GM18867 (cell line): ENCODE data around the gene CD6.
A peak's percentile ranks its signal among the peaks of the same experiment; 100 is the strongest.
"Not testable (repeated sequence)": the region's sequence is repeated elsewhere in the genome, so short reads cannot be mapped to it uniquely, and the experiment has no call there.

Experiments
- ATAC-seq: cut with Tn5 transposase; IDR thresholded peaks from one replicate; pipeline ENCODE4 v1.9.1; 2021; ENCODE audit warnings: mild to moderate bottlenecking, moderate library complexity; ENCODE audit not compliant: unreplicated experiment

The CD6 gene

DNA sequence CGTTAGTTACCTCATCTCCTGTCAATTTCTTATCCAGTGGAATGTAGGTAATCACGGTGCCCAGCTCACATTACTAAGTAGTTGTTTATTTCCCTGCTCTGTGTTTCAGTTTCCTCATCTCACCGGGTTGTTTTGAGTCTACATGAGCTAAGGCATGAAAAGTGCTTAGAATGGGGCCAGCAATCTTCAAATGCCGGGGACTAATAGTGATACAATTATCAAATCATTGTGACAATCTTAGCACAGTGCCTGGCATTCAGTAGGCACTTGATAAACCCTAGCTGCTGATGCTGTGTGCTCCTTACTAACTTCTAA, 77.5 kb downstream of the CD6 start:
- ATAC-seq = no peak

DNA sequence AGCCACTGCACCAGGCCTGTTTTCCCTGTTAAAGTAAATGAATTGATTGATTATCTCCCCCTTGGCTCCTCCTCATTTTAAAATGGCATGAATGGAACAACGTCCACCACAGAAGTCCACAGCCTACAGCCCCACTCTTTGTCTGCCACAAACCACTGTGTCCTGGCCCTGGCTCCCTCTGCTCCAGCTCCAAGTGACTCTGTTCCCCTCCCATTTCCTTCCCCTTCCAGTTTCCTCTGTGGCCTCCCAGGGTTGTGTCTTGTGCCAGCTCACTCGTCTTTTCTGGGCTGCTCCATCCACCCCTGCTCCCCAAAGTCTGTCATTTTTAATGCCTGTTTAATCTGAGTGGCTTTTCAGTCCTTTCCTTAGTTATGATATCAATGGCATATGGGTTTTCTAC, 78.4 kb downstream of the CD6 start:
- ATAC-seq = no peak

DNA sequence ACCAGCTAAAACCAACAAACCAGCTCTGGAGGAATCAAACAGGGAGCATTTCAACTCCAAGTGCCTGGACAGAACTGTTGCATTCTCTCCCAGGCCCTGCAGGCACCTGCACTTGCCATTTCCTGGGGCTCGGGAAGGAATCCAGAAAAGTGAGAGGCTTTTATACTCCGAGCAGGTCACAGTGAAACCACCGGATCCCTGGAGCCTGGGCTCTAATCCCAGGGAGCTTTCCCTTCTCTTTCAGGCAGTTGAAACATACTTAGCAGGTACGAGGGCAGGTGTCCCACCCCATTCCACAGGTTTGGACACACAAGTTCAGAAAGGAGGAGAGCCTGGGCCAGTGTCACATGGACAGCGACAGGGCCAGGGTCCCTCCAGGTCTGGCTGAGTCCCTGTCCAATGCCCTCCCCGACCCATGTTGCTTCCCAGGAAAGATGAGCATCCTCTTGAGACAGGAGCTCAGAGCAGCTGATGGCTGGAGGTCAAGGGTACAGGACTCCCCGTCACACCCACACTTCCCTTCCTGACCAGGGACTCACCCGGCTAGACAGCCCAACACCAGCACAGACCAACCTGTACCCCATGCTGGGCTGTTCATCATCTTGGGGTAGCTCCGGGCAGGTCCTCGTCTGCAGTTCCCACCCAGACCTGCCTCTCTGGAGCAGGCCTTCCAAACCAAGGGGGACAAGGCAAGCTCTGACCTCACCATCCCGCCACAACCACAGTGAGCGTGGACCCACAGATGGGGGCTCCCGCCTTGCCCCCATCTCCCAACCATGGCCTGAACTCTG, 80.9 kb downstream of the CD6 start:
- no peak for ATAC-seq

DNA sequence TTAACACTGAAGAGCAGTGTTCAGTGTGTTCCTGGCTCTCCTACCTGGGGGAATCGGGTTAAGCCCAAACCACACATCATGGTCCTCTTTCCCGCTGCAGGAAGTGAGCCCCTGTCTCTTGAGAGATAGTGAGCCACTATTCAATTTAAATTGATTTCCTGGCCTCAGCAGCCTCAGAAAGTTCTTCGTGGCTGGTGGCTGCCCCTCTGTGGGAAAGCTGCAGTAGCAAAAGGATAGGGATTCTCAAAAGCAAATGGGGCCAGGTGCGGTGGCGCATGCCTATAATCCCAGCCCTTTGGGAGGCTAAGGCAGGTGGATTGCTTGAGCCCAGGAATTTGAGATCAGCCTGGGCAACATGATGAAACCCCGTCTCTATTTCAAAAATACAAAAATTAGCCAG, 81.7 kb downstream of the CD6 start:
- no peak for ATAC-seq

DNA sequence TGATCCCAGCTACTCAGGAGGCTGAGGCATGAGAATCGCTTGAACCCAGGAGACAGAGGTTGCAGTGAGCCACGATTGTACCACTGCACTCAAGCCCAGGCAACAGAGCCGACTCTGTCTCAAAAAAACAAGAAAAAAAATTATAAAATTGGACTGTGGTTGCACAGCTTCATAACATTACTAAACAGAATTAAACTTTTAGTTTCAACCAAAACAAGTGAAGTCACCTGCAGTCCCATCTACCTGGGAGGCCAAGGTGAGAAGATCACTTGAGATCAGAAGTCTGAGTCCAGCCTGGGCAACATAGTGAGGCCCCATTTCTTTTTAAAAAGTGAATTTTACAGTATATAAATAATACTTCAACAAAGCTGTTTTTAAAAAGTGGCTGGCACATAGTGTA, 83.0 kb downstream of the CD6 start:
- ATAC-seq = no peak

DNA sequence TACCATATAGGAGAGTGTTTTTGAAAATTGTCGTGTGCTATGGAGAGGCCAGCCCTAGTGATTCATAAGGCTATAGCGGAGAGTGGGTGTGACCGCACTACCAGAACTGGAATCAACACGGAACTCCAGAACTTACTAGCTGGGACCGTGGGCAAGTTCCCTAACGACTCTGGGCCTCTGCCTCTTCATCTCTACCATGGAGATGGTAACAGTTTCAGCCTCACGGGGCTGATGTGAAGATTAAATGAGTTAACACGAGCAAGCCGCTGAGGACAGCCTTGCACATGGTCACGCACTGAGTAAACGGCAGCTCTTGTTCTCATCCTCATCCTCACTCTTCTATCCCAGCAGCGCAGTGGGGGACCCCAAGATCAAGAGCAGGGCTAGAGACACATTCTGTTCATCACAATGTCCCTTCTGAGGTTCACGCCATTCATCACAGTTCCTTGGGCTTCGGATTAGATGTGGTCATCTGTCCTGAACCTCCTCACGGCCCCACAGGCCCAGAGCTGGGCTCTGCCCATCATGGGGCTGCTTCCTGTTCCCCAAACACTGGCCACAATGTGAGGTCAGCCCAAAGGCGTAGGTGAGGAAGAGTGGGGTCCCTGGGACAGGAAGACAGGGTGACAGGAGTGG, 83.6 kb downstream of the CD6 start:
- ATAC-seq = no peak

DNA sequence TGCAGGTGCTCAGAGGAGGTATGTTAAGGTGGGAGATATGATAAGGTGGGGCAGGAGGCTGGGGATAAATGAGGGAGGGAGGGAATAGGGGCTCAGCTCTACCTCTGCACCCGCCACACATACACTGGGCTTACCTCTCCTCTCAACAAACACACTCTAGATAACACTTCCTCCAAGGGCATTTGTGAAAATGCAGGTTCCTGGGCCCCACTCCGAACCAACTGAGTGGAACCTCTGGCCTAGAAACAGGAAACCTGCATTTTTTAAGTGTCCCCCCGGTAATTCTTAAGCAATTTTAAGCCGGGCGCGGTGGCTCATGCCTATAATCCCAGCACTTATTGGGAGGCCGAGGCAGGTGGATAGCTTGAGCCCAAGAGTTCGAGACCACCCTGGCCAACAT, 84.3 kb downstream of the CD6 start:
- ATAC-seq = no peak

DNA sequence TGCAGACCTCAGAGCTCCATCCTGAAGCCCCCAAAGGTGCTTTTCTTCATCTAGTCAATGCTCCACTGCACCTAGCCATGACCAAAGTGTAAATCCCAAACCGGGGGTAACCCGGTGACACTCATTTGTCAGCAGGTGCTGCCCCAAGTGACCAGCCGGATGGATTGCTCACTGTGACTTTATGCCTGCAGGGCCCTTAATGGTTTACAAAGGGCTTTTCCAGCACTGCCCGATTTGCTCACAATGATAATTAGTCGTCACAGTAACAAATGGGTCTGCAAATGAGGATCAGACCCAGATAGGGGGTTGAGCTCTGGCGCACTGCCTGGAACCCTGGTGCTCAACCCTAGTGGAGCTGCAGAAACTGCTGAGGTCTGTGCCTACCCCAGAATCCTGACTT, 85.1 kb downstream of the CD6 start:
- no peak for ATAC-seq

DNA sequence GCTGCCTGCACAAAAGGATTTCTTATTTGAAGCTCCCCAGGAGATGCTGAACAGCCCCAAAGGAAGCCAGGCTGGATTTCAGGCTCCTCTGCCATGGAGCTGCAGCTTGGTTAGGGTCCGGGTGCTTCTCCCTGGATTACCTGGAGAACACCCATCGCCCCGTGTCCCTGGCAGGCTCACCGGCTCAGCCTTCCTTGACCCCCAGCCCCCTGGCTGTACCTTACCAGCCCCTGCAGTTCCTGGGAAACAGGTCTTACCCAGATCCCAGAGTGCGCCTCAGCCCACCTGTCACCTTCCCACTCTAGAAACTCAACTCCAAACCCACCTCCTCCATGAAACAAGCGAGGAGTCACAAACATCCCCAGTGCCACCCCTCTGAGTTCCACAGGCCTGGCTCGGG, 85.5 kb downstream of the CD6 start:
- ATAC-seq = no peak

DNA sequence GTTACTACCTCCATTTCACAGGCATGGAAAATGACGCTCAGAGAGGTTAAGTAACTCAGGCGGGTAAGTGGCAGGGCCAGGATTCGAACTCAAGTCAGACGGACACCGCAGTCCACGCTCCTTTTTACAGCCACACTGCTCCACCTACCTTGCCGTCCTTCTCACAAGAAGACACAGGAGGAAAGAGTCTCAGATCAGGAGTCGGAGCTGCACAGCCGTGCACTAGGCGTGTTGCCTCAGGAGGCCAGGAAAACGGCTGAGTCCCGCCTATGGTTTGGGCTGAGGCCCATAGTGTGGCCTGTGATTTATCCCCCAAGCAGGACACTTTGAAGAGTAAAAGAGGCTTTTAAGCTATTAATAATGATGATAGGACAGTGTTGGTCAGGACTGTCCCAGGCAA, 86.1 kb downstream of the CD6 start:
- ATAC-seq = no peak

DNA sequence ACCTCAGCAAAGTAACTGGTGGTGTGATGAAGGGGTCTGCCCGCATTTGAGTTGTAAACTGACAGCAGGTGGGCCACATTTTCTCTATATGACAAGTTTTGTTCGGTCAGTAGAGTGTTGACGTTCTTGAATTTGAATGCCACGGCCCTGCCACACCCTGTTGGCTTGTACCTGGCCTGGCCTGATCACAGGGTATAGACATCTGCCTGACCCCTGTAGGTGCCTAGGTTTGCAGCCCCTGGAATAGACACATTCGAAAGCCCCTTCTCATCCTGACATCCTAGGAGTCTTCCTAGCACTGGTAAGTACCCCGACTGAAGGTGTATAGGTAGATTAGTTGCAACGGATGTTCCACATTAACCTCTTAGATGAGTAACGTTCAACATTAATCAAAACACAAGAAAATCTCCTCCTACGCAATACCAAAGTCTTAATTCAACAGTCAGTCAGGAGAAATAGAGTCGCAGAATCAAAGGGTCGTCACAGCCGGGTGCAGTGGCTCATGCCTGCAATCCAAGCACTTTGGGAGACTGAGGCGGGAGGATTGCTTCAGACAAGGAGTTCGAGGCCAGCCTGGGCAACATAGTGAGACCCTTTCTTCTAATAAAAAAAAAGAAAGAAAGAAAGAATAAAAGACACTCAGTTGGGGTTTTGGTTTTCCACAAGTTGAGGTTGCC, 87.2 kb downstream of the CD6 start:
- no peak for ATAC-seq

DNA sequence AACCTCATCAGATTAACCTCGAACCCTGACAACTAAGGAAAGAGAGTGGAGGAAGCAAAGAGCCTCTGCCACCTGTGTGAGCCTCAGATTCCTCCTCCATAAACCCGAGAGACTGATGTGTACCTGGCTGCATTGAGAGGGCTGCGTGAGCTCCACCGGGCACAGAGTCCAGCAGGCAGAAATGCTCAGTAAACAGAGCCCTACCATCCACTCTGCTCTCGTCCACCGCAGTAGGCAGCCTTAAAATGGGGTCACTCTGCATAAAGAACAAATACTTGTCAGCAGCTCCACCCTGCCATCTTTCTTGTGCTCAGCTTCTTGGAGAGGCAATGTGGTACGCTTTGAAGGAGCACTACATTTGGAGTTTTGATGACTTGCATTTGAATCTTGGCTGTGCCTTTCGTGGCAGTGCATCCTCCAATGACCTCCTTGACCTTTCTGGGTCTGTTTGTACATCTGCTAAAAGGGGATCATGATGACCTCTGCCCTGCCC, 87.8 kb downstream of the CD6 start:
- no peak for ATAC-seq

DNA sequence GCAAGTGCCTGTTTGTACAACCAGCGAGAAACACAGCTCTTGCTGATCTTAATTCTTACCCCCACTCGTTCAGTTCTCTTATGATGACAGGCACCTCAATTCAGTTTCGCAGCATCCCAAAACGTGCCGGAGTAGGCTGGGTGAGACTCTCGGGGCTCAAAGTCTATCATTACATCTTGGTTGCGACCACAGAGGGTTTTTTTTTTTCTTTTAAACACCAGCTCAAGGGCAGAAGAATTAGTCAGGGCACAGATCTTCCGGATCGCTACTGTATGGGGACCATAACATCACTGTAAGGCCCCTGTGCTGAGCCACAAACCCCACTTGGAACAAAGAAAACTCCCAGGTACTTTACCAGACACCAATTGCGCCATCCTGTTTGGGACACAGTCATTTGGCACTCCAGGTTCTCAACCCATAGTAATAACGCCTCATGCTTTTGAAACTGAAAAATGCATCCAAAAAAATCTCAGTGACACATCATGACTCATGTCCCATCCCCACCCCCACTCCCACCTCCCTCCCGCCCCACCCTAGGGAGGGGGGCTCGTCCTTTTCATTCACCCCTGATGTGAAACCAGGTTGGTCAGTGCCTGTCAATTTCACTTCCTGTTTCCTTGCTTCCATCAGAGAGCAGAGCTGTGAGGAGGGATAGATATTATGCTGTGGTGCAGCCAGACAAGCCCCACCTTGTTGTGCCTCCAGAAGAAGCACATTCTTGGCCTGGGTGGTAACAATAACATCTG, 89.8 kb downstream of the CD6 start:
- ATAC-seq = peak; percentile 69

DNA sequence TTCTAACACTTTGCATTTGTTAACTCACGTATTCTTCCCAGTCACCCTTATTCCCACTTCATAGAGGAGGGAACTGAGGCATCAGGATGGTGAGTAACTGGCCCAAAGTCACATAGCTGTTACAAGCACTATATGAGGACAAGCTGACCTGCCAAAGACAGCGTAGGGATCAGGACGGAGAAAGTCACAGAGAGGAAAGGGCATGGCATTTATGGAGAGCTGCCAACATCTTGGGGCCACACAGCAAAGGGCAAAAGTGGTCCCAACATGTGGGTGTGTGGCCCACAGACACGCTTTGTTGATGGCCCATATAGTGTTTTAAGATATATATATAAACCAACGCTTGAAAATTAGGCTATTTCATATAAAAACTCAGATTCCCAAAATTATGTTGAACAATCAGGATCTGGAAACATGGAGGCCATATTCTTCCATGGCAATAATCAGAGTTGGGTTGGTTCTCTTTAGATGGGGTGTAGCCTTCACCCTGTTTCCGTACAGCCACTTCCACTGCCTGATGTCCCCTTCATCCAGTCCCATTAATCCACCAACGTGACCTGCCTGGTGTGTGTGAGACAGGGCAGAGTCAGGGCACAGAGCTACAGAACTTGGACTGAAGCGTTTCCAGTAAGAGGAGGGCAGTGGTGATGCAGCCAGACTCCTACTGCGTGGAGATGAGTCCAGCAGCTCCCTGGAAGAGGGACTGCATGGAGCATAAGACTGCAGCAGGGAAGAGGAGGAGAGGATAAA, 90.9 kb downstream of the CD6 start:
- no peak for ATAC-seq

DNA sequence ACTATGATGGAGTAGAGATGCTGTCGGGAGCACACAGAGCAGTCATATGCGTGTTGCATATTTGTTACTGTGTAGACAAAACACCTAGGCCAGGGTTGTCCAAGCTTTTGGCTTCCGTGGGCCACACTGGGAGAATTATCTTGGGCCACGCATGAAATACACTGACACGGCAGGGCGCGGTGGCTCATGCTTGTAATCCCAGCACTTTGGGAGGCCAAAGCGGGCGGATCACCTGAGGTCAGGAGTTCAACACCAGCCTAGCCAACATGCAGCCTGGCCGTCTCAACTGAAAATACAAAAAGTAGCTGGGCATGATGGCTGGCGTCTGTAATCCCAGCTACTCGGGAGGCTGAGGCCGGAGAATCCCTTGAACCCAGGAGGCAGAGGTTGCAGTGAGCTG, 93.8 kb downstream of the CD6 start:
- ATAC-seq = not testable (repeated sequence)

DNA sequence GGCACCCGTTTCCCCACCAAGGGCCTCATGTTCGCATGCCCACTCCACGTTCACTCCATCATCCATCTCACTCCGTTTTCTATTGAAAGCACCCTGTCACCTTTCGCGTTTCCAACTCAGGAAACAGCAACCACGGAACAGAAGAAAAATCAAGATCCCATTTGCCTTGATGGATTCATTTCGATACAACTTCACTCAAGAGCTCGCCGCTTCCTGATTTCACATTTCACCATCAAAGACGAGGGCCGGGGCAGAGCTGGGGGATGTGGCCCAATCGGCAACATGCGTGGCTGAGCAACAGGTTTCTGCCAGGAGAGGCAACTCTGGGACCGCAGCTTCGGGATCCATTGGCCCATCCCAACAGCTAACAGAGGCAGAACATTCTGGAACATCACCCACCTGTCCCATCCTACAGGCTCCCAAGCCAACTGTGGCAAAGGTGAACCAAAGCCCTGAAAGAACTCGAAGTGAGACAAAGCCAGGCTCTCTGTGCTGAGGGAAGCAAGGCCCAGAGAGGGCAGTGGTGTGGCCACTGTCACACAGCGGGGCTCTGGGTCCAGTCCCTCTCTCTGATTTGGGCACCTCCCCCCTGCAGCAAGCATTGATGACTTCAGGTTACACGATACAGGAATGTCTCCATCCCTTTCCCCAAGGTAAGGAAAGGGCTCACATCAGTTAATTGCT, 94.6 kb downstream of the CD6 start:
- no peak for ATAC-seq

DNA sequence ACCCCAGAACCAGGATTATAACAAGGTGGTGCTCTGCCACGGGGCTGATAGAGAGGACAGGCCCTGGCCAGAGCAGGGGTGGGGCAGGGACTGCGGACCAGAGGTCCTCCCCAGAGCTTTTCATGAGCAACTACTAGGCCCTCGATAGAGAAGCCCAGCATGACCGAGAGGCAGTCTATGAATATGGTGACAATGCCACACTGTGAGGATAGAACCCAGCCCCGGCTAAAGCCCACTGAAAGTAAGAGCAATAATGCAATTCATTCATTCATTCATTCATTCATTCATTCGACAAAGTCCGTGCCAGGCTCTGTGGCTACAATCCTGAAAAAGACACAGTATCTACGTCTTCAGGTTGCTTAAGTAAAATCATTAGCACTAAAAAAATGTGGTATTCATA, 95.2 kb downstream of the CD6 start:
- ATAC-seq = no peak

DNA sequence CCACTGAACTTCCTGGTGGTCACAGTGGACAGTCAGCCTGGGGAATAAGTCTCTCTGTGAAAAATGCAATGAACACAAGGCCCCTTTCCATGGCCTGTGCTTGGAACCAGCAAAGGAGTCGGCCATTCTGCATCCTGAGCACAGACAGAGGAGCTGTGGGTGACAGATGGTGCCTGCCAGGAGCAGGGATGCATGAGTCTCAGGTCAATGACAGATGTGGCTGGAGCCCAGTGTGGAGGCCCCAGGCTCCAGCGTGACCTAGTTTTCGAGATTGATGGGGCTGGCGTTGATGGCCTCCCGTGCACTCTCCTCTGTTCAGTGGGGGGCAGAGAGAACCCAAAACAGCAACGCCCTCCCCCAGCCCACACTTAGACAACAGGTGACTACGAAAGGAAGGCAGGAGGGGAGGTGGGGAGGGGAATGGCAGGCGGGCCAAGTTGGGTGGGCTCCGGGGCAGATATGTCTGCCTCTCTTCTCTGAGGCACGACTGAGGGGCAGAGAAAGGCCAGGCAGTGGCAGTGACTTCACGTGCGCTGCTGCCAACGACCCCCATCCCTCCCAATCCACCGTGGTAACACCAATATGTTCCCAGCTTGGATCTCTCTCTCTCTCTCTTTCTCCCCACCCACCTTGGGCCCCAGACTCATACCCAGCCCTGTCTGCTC, 96.4 kb downstream of the CD6 start:
- no peak for ATAC-seq

DNA sequence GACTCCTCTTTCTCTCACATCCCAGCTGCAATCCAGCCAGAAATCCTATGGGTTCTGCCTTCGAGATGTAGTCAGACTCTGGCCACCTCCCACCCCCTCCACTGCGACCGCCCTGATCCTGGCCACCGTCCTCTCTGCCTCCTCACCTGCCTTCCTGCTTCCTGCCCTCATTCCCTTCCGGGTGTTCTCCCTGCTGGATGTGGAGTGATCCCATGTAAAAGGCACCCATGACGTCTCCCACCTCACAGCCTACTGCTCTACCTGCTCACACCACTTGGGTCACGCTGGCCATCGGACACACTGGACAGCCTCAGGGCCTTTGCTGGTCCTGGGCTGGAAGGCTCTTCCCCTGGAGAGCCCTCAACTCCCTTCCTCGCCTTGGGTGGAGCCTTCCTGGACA, 97.1 kb downstream of the CD6 start:
- ATAC-seq = no peak

DNA sequence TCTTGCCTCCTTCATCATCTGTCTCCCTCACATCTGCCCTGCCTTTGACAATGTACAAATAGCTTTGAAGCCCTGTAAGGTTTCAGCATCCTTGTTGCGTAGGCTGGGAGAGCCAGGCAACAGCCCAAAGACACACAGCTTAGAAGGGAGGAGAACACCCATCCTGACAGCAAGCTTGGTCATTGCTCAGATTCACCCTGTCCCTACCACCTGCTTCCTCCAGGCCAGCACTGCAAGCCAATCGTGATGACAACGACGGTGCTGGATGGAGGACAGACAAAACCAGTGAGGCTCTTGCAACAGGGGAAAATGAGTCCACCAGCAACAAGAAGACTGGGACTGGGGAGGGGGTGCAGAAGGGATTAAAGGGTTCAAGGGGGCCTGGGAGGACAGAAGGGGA, 97.9 kb downstream of the CD6 start:
- no peak for ATAC-seq
